Measurements from ENCODE around the gene MBD3. TPM values are rescaled to one million over a fixed set of nuclear protein-coding genes. Genes with fewer than 3 reads are reported as not detected.

Gene MBD3
- total RNA-seq, 1 experiment from 2014 or later = 128 TPM

- TF ChIP-seq CTCF (conservative IDR thresholded peaks at IDR 0.05) = no peak
- Histone ChIP-seq H3K4me2 (ENCODE audit: insufficient read depth, insufficient read length, low read length) (no peak overlapping the region), H2BK120ac (ENCODE audit: low read depth, low read length, poor library complexity, severe bottlenecking) (no peak overlapping the region), H3K9me3 (ENCODE audit: control insufficient read depth, low read depth, low read length) (no peaks in the 10 kb centered on the region), H4K5ac (ENCODE audit: insufficient read length, low read depth, low read length) (no peak overlapping the region), H3K4ac (ENCODE audit: low read depth, low read length) (no peak overlapping the region), H4K20me1 (ENCODE audit: control insufficient read depth, insufficient read depth, insufficient read length) (no peaks in the 10 kb centered on the region), H3K23me2 (ENCODE audit: insufficient read length, low read depth, low read length, poor library complexity, severe bottlenecking) (no peaks in the 10 kb centered on the region), H3K9ac (ENCODE audit: extremely low read depth, insufficient read length, low read length) (no peak overlapping the region), H3K79me2 (ENCODE audit: insufficient read depth, low read length) (peaks cover 2% of the 10 kb centered on the region; the same call in 1 of the 2 replicates), H3K56ac (ENCODE audit: insufficient read length, low read depth, low read length) (no peak overlapping the region), H2BK20ac (ENCODE audit: low read depth, low read length, poor library complexity, severe bottlenecking) (no peak overlapping the region), H2BK15ac (ENCODE audit: low read depth, low read length) (no peak overlapping the region), H2AFZ (ENCODE audit: low read length) (no peak overlapping the region), H3T11ph (ENCODE audit: low read length) (no peak overlapping the region), H3K27ac (ENCODE audit: insufficient read length, low read depth, low read length) (no peak overlapping the region), H2BK12ac (ENCODE audit: insufficient read length, low read depth, low read length) (no peak overlapping the region), H4K91ac (ENCODE audit: insufficient read length, low read depth, low read length) (no peak overlapping the region), H3K23ac (ENCODE audit: insufficient read length, low read depth, low read length) (no peak overlapping the region), H3K14ac (ENCODE audit: insufficient read depth, low read length) (no peak overlapping the region), H3K79me1 (ENCODE audit: insufficient read depth, low read depth, low read length, poor library complexity, severe bottlenecking) (peaks cover 13% of the 10 kb centered on the region), H3K4me1 (ENCODE audit: insufficient read depth, low read length) (no peaks in the 10 kb centered on the region), H2BK5ac (ENCODE audit: insufficient read length, low read length) (no peak overlapping the region), H3K27me3 (ENCODE audit: insufficient read depth, low read length) (no peaks in the 10 kb centered on the region), H3K18ac (ENCODE audit: insufficient read length, low read depth, low read length) (no peak overlapping the region), H2AK5ac (ENCODE audit: insufficient read length, low read length) (no peak overlapping the region), H4K8ac (replicated peaks; ENCODE audit: insufficient read length, low read depth, low read length) (no peak overlapping the region)
- DNase-seq = no peak
- Mint-ChIP-seq H3K27ac (no peak overlapping the region), H3K4me1 (no peaks in the 10 kb centered on the region), H3K4me3 (no peak overlapping the region), H3K36me3 (ENCODE audit: insufficient read depth in 1 of 3, low read depth in 3 of 3) (peaks cover 43 to 73% (median 68%) of the 10 kb centered on the region in 3 experiments), H3K9me3 (peaks cover 0 to 3% of the 10 kb centered on the region in 2 experiments; a peak in 1 of 5 replicates), H3K27me3 (ENCODE audit: low read depth) (no peaks in the 10 kb centered on the region)
- no CpG with 5 or more reads among the region's 19 CpGs for WGBS (ENCODE audit: extremely low coverage, insufficient read length, low lambda C conversion rate)
Observed at GRCh38 chr19:1634242-1634937, 41.7 kb upstream of the MBD3 start.

Data from H9 (cell line).